Gastrocnemius medialis (tissue), 4 donors: ENCODE results near the gene HEY2.

Source experiments
- POLR2A ChIP-seq, 2 donors: fragments of 450-650 bp; IDR thresholded peaks; one replicate each; pipeline ENCODE4 v1.6.1; 2017; ENCODE audit warnings: antibody characterized with exemption in 2 of 2, mild to moderate bottlenecking in 2 of 2, moderate library complexity in 2 of 2
- TF ChIP-seq, protein P1 (sequence below), 5 experiments: fragments of 450-650 bp in 3 of 5; fragments of 200-600 bp in 2 of 5; sonication (generic) in 2 of 5; IDR thresholded peaks in 4 of 5; conservative IDR thresholded peaks in 1 of 5; 1 replicate in 4 of 5; 2 replicates in 1 of 5; pipeline ENCODE4 v1.5.1; 2016 to 2019; ENCODE audit warnings: antibody characterized with exemption in 5 of 5, mild to moderate bottlenecking in 3 of 5, moderate library complexity in 3 of 5

DNA sequence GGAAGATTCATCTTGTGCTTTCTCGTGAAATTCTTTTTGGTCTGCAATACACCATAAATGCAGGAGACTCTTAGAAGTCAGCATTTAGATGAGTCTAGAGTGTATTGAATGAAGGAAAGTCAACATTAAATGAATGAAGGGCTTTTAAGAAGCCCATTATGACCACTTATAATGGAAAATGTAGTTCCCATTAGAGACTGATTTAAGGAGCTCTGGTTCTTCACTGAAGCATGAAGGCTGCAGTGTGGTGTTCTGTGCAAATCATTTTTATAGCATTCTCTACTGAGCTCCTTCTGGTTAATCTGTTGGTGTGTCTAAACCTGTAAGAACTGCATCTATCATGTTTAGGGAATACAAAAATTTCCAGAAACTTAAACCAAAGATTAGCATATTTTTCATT lies 61.0 kb downstream of the HEY2 start:
- TF ChIP-seq, protein P1, sequence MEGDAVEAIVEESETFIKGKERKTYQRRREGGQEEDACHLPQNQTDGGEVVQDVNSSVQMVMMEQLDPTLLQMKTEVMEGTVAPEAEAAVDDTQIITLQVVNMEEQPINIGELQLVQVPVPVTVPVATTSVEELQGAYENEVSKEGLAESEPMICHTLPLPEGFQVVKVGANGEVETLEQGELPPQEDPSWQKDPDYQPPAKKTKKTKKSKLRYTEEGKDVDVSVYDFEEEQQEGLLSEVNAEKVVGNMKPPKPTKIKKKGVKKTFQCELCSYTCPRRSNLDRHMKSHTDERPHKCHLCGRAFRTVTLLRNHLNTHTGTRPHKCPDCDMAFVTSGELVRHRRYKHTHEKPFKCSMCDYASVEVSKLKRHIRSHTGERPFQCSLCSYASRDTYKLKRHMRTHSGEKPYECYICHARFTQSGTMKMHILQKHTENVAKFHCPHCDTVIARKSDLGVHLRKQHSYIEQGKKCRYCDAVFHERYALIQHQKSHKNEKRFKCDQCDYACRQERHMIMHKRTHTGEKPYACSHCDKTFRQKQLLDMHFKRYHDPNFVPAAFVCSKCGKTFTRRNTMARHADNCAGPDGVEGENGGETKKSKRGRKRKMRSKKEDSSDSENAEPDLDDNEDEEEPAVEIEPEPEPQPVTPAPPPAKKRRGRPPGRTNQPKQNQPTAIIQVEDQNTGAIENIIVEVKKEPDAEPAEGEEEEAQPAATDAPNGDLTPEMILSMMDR (IDR thresholded peaks at IDR 0.05 in 4 of 5, conservative IDR thresholded peaks at IDR 0.05 in 1 of 5), result no peak
- TF ChIP-seq POLR2A (IDR thresholded peaks at IDR 0.05), result no peak
